Stimulated activated CD8-positive, alpha-beta memory T cell treated with anti-CD3 and anti-CD28 coated beads, Interleukin-7, amount 100 ng/mL, for 4 hours (primary cell): ENCODE measurements around the gene MRPL42.
A peak's percentile ranks its signal among the peaks of the same experiment; 100 is the strongest.
"Not testable (repeated sequence)": the region's sequence is repeated elsewhere in the genome, so short reads cannot be mapped to it uniquely, and the experiment has no call there.

Experiments used
- DNase-seq, 2 donors: peaks; one replicate each; pipeline ENCODE4 v3.0.0-alpha.2; 2020; ENCODE audit warnings: low read depth in 2 of 2

MRPL42 gene

DNA sequence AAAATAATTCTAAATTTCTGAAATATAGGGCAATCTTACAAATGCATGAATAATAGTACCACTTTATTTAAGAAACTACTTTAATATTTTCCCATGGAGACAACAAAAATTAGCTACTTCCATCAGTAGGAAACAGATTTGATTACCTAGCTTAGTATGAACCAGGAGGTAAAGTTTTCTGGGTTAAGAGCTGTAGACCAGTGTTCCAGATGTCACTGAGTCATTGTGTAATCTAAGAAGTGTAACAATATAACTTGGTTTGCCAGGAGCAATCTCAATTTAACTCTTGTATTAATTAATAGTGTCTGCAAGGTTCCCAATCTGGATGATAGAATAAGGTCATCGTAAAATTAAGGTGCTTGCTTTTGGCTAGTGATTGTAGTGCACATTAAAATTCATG, 31.5 kb downstream of the MRPL42 start:
- DNase-seq = not testable (repeated sequence)

DNA sequence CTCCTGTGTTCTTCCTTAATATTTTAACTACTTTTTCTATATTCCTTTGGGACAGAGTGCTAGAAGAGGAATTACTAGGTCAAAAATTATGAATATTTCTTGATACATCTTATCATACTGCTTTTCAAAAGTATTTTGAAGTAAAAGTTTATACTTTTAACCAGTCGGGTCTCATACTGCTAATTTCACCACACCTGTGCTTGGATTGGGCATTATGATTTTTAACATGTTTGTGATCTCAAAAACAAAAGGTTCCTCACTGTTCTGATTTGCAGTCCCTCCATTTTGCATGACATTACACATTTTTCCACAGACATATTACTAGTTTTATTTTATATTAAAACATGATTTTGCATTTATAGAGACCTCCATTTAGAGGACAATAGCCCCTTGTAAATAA, 32.9 kb downstream of the MRPL42 start:
- DNase-seq = no peak

DNA sequence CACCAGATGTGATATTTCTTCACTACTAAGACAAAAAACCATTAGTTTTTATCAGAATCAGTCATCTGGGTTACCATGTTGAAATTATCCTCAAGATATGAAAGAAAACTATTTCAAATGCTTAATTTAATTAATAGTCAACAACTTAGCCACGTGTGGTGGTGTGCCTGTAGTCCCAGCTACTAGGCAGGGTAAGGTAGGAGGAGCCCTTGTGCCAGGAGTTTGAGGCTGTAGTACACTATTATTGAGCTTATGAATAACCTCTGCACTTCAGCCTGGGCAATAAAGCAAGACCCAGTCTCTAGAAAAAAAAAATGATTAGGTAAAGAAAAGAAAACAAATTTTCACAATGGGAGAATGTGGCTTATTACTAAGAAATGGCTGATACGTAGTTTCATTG, 33.4 kb downstream of the MRPL42 start:
- no peak for DNase-seq

DNA sequence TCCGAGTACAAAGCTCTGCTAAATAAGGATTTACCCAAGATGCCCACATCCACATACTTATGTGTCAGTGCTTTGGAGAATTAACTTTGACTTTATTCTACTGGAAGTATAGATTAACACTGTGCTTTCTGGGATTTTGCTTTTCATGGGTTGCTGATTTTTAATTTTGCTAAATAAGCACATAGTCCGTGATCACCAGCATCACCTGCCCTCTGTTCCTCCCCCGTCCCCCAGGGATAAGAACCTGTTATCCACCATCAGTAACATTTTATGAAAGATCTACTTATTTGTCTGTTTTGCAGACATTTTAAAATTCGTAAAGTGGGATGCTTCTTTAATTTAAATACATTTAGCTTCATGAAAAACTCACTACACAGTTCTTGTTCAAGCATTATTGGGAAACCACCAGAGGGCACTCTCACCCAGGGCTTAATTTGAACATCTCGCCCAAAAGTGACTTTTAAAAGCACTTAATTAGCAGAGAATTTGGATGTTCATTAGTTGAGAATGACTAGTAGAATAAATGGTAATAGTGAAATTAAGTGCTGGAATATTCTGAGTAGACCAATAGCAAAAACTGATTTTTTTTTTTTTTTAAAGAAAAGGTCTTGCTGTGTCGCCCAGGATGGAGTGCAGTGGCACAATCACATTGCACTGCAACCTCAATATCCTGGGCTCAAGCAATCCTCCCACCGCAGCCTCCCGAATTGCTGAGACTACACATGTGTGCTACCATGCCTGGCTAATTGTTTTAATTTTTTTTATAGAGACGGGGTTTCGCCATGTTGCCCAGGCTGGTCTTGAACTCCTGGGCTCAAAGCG, 35.7 kb downstream of the MRPL42 start:
- peak; percentile 12 to 52 for DNase-seq

DNA sequence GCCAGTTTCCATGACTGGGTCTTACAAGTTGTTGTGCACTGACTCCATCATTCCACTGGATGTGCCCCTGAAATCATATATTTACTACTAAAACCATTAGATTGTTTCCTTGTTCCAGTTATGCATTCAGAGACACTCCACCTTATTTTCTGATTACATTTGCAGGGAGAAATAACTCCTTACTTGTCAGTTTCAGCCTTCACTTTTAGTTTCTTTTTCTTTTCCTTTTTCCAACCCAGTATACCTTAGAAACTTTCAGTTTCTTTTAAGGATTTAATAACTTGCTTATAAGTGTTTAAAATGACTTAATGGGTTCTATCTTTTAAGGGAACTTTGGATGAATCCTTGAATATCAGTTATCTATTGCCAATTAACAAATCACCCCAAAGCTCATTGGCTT, 39.9 kb downstream of the MRPL42 start:
- no peak for DNase-seq

DNA sequence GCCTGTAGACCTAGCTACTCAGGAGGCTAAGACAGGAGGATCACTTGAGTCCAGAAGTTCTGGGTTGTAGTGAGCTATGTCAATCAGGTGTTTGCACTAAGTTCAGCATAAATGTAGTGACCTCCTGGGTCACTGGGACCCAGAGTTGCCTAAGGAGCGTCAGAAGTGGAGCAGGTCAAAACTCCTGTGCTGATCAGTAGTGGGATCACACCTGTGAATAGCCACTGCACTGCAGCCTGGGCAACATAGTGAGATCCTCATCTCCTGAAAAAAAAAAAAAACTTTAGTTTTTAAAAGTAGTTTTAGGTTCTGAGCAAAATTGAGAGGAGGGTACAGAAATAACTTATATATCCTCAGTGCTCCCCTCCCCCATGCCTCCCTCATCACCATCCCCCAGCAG, 42.2 kb downstream of the MRPL42 start:
- DNase-seq = no peak

DNA sequence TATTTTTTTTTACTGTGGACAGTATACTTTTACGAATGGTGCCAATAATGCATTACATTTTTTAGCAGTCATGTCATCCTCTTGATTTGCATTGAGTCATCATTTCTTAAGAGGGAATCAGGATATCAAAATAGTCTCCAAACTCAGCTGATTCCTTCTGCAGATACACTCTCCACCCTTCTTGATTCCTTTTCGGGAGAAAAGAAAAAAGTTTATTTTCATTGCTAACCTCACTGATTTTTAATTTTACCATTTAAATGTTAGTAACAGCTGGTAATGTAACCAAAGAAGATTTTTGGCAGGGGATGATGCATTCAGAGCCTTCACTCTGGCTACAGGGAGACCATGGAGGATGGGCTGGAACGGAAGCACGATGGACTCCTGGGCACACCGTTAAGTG, 47.5 kb downstream of the MRPL42 start:
- no peak for DNase-seq

DNA sequence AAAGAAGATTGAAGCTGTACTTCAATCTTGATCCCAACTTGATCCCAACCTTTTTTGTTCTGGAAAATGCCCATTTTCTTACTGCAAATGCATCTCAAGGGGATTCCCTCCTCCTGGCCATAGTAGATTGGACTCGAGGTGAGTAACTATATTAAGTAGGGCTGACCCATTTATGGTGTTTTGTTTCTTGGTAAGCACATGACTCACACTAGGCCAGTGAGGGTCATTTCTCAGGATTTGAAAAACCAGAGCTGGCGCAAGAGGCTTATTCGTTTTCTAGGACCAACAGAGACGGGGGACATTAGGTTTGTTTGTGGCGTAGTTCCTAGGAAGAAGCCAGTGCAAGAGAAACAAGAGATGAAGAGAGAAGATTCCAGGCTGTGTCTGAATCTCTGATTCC, 51.4 kb downstream of the MRPL42 start:
- DNase-seq = no peak

DNA sequence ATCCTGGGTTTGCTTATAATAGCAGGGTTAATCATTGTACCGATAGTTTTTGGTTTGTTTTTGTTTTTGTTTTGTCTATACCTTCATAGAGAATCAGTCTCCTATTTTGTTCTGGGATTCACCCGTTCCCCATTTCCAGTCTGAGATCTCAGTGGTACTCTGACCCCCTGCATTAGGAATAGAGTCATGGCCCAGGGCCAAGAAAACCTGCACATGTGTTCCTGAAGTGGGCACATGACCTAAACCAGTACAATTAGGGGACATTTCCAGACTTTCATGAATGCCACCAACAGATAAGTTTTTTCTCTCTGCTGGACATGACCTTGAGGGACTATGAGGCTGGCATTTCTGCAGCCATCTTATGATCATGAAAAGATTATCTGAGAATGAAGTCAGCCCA, 52.5 kb downstream of the MRPL42 start:
- DNase-seq = no peak

DNA sequence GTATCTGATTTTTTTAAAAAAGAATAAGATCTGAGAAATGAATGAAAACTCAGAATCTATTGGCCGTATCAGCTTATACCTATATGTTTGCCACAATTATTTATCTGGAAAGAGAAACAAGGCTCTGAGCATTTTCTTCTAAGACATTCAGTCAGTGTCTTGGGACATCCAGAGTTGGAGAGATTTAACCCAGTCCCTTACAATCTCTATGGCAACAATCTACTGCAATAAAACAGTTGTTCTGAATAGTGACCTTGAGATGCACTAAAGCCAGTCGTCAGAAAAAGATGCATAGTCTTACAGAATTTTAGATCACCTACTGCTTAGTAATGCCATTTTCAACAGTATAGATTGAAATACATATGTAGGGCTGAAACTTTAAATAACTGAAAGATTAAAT, 53.1 kb downstream of the MRPL42 start:
- DNase-seq = no peak

DNA sequence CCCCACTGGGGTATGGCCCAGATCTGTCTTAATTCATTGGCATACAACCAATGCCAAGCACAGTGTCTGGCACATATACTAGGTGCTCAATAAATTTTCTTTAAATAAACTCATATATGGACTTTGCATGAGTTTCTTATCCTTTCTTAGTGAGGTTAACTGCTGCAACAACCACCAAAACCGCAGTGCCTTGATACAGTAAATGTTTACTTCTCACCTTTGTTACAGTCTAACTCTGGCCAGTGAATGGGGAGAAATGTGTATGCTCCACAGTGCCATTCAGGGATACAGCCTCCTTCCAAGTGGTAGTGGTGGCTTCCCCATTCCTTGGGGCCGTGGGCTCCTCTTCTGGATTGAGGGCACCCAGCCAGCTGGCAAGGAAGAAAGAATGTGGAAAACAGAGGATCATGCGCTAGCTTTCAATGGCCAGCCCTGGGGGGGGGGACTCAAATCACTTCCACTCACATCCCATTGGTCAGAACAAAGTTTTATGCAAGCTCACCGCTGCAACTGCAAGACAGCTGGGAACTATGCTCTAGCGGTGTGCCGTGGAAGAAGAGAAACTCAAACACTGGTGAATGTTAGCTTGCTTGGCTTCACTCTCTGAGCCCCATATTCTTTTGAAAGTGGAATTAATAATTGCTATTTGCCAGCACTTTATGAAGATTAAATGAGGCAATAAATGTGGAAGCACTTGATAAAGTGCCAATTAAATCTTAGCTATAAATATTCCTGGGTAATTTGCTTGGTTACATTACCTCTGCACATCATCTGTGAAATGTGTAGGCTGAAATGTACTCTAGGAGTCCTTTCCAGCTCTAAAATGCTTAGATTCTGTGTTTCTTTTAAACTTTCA, 54.1 kb downstream of the MRPL42 start:
- no peak for DNase-seq

DNA sequence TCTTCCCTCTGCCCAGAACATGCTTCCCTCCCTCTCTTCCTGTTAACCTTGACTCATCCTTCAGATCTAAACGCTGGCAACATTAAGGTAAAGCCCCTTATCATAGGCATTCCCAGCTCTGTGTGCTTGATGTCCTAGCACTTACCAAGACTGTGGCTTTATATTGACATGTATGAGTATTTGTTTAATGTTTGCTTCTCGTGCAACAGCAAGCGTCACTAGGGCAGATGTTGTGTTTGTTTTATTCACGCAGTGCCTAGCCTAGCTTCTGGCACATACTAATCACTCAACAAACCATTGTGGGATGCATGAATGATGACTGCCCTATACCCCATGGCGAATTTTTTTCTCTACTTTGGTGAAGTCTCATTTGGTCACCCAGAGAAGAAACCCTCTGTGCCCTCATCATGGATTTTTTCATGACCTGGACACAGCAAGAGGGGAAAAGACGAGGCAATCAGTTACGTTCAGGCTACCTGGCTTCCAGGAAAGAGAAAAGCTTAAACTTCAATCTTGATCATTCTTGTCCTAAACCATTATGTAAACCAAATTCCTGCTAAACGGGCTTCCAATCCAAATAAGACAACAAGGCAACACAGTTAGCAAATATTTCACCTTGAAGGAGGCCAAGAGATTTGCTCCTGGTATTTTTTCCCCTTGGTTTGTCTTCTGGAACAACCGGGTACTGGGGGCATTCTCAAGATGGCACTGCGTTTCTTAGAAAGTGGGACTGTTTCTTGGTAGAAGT, 57.2 kb downstream of the MRPL42 start:
- DNase-seq = no peak

DNA sequence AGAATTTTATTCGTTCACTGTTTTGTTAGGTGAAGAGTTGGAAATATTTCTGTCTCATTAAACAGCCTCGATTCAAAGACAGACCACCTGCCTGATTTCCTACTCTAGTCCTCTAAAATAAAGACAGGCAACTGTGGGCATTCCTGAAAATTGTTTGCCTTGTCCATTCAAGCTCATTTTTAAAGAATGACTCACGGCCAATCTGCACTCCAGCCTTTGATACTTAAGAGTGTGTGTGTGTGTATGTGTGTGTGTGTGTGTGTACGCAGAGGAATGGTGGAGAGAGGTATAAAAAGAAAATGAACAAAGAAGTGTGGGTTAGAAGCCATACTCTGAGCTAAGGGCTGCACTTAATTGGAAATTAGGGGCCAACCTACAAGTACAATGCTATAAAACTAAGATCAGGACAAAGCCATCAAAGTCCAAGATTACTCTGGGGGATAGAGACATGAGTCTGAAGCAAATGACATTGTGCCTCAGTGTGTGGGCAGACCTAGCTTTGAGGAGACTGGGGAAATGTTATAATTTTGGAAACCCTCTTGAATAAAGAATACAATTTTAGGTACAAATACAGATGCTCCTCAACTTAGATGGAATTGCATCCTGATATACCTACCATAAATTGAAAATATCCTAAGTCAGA, 59.6 kb downstream of the MRPL42 start:
- DNase-seq = no peak

DNA sequence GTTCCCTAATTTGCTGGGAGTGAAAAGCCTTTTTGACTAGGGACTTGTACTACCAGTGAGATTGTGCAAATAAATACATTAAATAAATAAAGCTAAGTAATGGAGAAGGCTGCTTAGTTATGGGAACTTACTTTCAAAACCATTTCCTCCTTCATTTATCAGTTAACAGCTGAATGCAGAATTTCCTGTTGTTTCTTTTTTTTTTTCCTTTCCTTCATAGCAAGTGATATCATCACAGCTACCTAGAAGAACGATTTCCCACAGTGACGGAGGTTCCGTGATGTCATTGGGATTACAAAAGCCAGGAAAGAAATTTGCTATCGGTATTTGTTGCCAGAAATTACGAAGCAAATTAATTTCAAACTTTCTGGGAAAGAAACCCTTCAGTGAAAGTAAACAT, 63.0 kb downstream of the MRPL42 start:
- DNase-seq = peak in 1 of 2 donors; percentile 15

DNA sequence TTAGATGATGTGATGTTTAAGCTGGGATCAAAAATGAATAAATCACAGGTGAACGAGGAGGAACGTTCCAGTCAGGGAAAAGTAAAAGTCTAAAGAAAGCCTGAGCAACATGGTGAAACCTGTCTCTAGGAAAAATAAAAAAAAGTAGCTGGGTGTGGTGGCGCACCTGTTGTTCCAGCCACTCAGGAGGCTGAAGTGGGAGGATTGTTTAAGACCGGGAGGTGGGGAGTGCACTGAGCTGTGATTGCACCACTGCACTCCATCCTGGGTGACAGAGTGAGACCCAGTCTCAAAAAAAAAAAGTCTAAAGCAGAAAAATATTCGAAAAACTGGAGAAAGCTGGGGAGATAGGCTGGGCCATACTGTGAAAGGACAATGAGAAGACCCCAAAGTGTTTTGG, 66.0 kb downstream of the MRPL42 start:
- no peak for DNase-seq

DNA sequence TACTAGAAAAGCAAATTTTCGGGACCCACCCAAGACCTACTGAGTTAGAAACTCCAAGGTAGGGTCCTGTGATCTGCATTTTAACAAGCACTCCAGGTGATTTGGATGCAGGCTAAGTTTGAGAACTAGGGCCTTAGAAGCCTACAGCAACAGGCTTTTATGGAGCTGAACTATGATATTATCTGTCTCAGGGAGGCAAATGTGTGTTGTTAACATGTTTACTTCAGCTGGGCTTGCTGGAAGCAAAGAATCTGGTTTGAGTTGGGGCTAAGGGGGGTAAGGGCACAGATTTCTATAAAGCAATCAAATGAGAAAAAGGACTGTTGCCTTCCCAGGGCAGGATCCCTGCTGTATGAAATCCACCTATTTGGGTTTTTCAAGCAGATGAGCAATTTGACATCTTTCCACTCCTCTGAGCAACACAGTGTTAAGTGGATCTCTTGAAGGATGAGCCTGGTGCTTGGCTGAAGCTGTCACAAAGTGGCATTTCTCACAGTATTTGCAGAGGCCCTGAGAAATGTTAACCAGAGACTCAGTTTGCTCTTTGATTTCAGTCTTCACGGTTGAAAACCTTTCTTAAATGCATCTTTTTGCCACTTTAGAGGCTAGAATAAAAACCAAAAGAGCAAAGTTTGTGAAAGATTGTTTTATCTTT, 68.9 kb downstream of the MRPL42 start:
- no peak for DNase-seq

DNA sequence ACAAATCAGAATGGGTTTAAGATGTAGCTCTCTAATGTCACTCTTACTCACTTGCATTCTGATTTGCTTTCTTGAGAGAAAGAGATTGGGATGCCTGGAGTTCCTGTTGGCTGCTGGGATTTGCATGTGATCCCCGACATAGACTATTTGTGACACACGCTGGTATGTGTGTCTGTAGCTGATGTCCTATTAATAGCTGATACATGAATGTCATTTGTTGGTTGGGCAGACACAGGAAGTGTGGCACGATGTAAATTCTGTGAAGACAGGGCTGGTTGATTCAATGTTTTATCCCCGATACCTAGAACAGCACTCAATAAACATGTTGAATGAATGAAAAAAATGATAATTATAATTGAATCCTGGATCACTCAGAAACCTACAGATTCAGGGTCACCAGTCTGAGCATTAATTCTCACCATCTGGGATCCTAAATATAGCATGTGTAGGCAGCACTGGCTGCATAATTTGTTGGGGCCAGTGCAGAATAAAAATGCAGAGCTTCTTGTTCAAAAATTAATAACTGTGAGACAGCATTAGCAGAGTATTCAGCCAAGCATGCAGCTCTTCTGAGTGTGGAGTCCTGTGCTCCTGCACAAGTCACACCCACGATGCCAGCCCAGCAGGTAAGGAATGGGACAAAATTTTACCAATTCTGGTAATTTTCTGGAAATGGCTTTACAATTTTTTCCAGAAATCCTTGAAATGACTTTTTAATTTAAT, 69.6 kb downstream of the MRPL42 start:
- DNase-seq = no peak

DNA sequence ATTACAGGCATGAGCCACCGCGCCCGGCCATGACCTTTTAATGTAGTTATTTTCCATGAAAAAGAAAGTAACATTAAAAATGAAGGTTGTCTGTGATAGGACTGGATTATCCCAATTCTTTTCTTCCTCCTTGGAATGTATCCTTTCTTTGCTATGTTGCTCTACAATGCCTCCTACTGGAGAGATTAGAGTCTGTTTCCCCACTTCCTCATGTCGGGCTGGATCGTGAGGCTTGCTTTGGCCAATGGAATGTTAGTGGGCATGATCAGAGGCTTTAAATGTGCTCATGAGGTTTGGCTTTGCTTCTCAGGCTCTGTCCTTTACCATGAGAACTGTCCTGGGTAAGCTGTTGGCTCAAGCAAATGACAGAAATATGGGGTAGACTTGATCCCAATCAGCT, 70.5 kb downstream of the MRPL42 start:
- no peak for DNase-seq

DNA sequence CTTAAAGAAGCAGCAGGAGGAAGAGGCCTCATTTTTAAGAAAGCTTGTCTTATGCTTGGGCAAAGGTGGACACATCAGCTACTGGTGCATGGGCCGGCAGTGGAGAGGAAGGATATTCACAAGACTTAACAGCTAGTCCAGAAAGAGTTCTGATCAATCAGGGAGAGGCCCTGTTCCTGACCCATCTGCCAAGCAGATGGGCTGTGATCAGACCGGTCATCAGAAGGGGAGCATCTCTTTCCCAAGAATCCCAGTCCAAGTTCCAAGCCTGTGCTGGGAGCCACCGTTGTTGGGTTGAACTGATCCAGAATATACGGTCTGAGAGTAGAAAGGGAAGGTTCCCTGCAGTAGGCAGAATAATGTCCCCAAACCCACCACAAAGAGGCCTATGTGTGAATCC, 72.5 kb downstream of the MRPL42 start:
- no peak for DNase-seq

DNA sequence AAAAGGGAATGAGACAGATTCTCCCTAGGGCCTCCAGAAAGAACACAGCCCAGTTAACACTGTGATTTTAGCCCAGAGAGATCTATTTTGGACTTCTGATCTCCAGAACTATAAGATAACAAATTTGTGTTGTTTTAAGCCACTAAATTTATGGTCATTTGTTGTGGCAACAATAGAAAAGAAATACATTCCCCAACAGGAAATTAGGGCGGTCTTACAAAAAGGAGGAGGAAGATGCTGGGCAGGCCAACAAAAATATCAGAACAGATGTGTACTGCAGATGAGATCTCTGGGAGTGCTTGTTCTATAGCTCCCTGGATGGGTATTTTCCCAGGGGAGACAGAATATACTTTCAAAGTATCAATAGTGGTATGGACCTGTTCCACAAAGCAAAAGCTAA, 73.2 kb downstream of the MRPL42 start:
- no peak for DNase-seq
